Endodermal cell (in vitro differentiated cells): ENCODE results near the gene PLA2G4A. TPM values are rescaled to one million over a fixed set of nuclear protein-coding genes. Genes with fewer than 3 reads are reported as not detected.

Source experiments
- DNase-seq: peaks from one replicate; pipeline ENCODE4 v3.0.0-alpha.2; 2017
- H3K27ac ChIP-seq: 2 replicates; pipeline ENCODE4 v1.5.1; 2013; ENCODE audit warnings: mild to moderate bottlenecking, low read depth, low read length, moderate library complexity
- H3K27me3 ChIP-seq: 2 replicates; pipeline ENCODE4 v1.6.1; 2013; ENCODE audit warnings: mild to moderate bottlenecking, low read length, moderate library complexity; ENCODE audit not compliant: insufficient read depth, control insufficient read depth, poor library complexity, severe bottlenecking
- H3K36me3 ChIP-seq: 2 replicates; pipeline ENCODE4 v1.7.0; 2013; ENCODE audit warnings: mild to moderate bottlenecking, low read length, moderate library complexity; ENCODE audit not compliant: control insufficient read depth, insufficient read depth
- H3K4me1 ChIP-seq: one replicate; pipeline ENCODE4 v1.7.0; 2013; ENCODE audit warnings: low read length; ENCODE audit not compliant: control insufficient read depth, insufficient read depth
- H3K4me3 ChIP-seq: 2 replicates; pipeline ENCODE4 v1.5.1; 2013; ENCODE audit warnings: mild to moderate bottlenecking, low read length, moderate library complexity
- H3K9ac ChIP-seq: 2 replicates; pipeline ENCODE4 v1.6.1; 2013; ENCODE audit warnings: mild to moderate bottlenecking, low read length, moderate library complexity; ENCODE audit not compliant: poor library complexity, severe bottlenecking; ENCODE audit errors: extremely low read depth
- H3K9me3 ChIP-seq: 2 replicates; pipeline ENCODE4 v1.6.1; 2013; ENCODE audit warnings: mild to moderate bottlenecking, low read length, moderate library complexity; ENCODE audit not compliant: control insufficient read depth
- H3K27ac Mint-ChIP-seq: 2 replicates; pipeline ENCODE4 v1.8.0; 2020; ENCODE audit warnings: mixed read lengths
- H3K27me3 Mint-ChIP-seq: 2 replicates; pipeline ENCODE4 v1.8.0; 2021; ENCODE audit warnings: mild to moderate bottlenecking, mixed read lengths; ENCODE audit not compliant: insufficient read depth
- H3K36me3 Mint-ChIP-seq: 2 replicates; pipeline ENCODE4 v1.8.0; 2020; ENCODE audit warnings: low read depth, mixed read lengths
- H3K4me1 Mint-ChIP-seq: 2 replicates; pipeline ENCODE4 v1.8.0; 2020; ENCODE audit warnings: mixed read lengths
- H3K4me3 Mint-ChIP-seq: 2 replicates; pipeline ENCODE4 v1.8.0; 2020; ENCODE audit warnings: mild to moderate bottlenecking, moderate library complexity, mixed read lengths
- H3K9me3 Mint-ChIP-seq: 2 replicates; pipeline ENCODE4 v1.8.0; 2020; ENCODE audit warnings: mild to moderate bottlenecking, mixed read lengths
- CTCF ChIP-seq: fragments of 200-600 bp; sonication (generic); conservative IDR thresholded peaks from 2 replicates; pipeline ENCODE4 v1.5.0; 2021; ENCODE audit warnings: antibody characterized with exemption, mild to moderate bottlenecking
- WGBS, 2 experiments: methylation state at CpG; one replicate each; pipeline versions ENCODE4 v1.1.5 to v1.1.7; 2013; ENCODE audit warnings: missing lambda C conversion rate in 2 of 2, mixed read lengths in 1 of 2; ENCODE audit not compliant: insufficient coverage in 1 of 2, insufficient read length in 1 of 2; 5-methylcytosine and 5-hydroxymethylcytosine counted together
- total RNA-seq, 2 donors: library from RNA; stranded (reverse); fragmentation: NEBNext Ultra II Directional in 1 of 2; extraction: Animal tissue kit (Norgen Biotek cat#: 25700) in 1 of 2; gene quantifications; 2 replicates in 1 of 2; 3 replicates in 1 of 2; pipeline ENCODE4 v1.2.1, GENCODE V29; 2021

The PLA2G4A gene
- total RNA-seq, 2 donors from 2014 or later, result 0.35 to 1.2 TPM

GRCh38 chr1:186958520-186958919, 129.8 kb downstream of the PLA2G4A start:
- no peaks in the 10 kb centered on the region for H3K9me3 ChIP-seq
- no peaks in the 10 kb centered on the region for H3K27me3 ChIP-seq
- no peaks in the 10 kb centered on the region for H3K9me3 Mint-ChIP-seq
- DNase-seq, result no peak
- TF ChIP-seq CTCF, result no peak
- peaks cover 10% of the 10 kb centered on the region for H3K4me1 Mint-ChIP-seq
- H3K9ac ChIP-seq, result no peak overlapping the region
- H3K36me3 ChIP-seq, result no peaks in the 10 kb centered on the region
- no peaks in the 10 kb centered on the region for H3K27me3 Mint-ChIP-seq
- no peaks in the 10 kb centered on the region for H3K4me1 ChIP-seq
- no peak overlapping the region for H3K27ac ChIP-seq
- H3K36me3 Mint-ChIP-seq, result no peaks in the 10 kb centered on the region
- no peak overlapping the region for H3K4me3 ChIP-seq
- 93 to 100% methylated on average over 1 of the region's 2 CpGs for WGBS, 2 experiments
- no peak overlapping the region for H3K27ac Mint-ChIP-seq
- no peak overlapping the region for H3K4me3 Mint-ChIP-seq

GRCh38 chr1:186960861-186961260, 132.1 kb downstream of the PLA2G4A start:
- Mint-ChIP-seq H3K9me3 (no peaks in the 10 kb centered on the region), H3K4me1 (peaks cover 10% of the 10 kb centered on the region), H3K27me3 (no peaks in the 10 kb centered on the region), H3K36me3 (no peaks in the 10 kb centered on the region), H3K4me3 (no peak overlapping the region), H3K27ac (no peak overlapping the region)
- no peaks in the 10 kb centered on the region for H3K9me3 ChIP-seq
- DNase-seq, result no peak
- WGBS, 2 experiments, result 100% methylated on average over 1 of the region's 1 CpG; no CpG with 5 or more reads in 1 of the 2 experiments
- no peak overlapping the region for H3K27ac ChIP-seq
- no peaks in the 10 kb centered on the region for H3K4me1 ChIP-seq
- no peaks in the 10 kb centered on the region for H3K36me3 ChIP-seq
- no peaks in the 10 kb centered on the region for H3K27me3 ChIP-seq
- TF ChIP-seq CTCF, result no peak
- no peak overlapping the region for H3K9ac ChIP-seq
- no peak overlapping the region for H3K4me3 ChIP-seq

GRCh38 chr1:186965847-186966246, 137.1 kb downstream of the PLA2G4A start:
- H3K4me3 Mint-ChIP-seq, result no peak overlapping the region
- Histone ChIP-seq H3K9ac (no peak overlapping the region), H3K4me3 (no peak overlapping the region), H3K27ac (no peak overlapping the region), H3K4me1 (peaks cover 9% of the 10 kb centered on the region), H3K36me3 (no peaks in the 10 kb centered on the region), H3K9me3 (no peaks in the 10 kb centered on the region), H3K27me3 (no peaks in the 10 kb centered on the region)
- no peak for DNase-seq
- H3K27ac Mint-ChIP-seq, result no peak overlapping the region
- H3K36me3 Mint-ChIP-seq, result no peaks in the 10 kb centered on the region
- H3K9me3 Mint-ChIP-seq, result no peaks in the 10 kb centered on the region
- no peak for TF ChIP-seq CTCF
- H3K4me1 Mint-ChIP-seq, result peaks cover 6% of the 10 kb centered on the region
- H3K27me3 Mint-ChIP-seq, result no peaks in the 10 kb centered on the region
